H1 (cell line): ENCODE data around the gene FBXO47. TPM values are rescaled to one million over a fixed set of nuclear protein-coding genes. Genes with fewer than 3 reads are reported as not detected.

Experiments used
- CTCF ChIA-PET: fragments of 300-600 bp; sonication (Branson Sonifier 250); formaldehyde crosslinking; loops from one replicate; lab custom pipeline; 2021; ENCODE audit not compliant: partially characterized antibody; lab: Charles Lee
- POLR2A ChIA-PET: fragments of 300-600 bp; sonication (Branson Sonifier 250); formaldehyde crosslinking; loops from one replicate; lab custom pipeline; 2021; ENCODE audit warnings: inconsistent platforms; ENCODE audit not compliant: partially characterized antibody; lab: Charles Lee
- DNase-seq, 2 experiments: peaks; one replicate each; pipeline versions ENCODE4 v3.0.0 to v3.0.0-alpha.2; 2010 to 2022; ENCODE audit warnings: low spot score in 2 of 2, low read depth in 1 of 2, mixed read lengths in 1 of 2
- FAIRE-seq: peaks from 2 replicates; lab custom pipeline; 2011; peaks lifted over from hg19 to GRCh38; lab: Jason Lieb, UNC
- H2AFZ ChIP-seq: 2 replicates; pipeline ENCODE4 v1.8.1; 2012; ENCODE audit warnings: low read length, inconsistent platforms
- H2AK5ac ChIP-seq: 2 replicates; pipeline ENCODE4 v1.6.1; 2013; ENCODE audit warnings: low read depth, low read length
- H2BK120ac ChIP-seq: replicated peaks from 2 replicates; pipeline ENCODE3; 2013; ENCODE audit warnings: low read depth, low read length, inconsistent platforms
- H2BK12ac ChIP-seq: 2 replicates; pipeline ENCODE4 v1.6.1; 2013; ENCODE audit warnings: low read depth, low read length
- H2BK15ac ChIP-seq: 2 replicates; pipeline ENCODE4 v1.6.1; 2013; ENCODE audit warnings: low read length
- H2BK20ac ChIP-seq: 2 replicates; pipeline ENCODE4 v1.6.1; 2013; ENCODE audit warnings: low read length
- H2BK5ac ChIP-seq: 2 replicates; pipeline ENCODE4 v1.6.1; 2013; ENCODE audit warnings: low read depth, low read length
- H3K14ac ChIP-seq: 2 replicates; pipeline ENCODE4 v1.6.1; 2013; ENCODE audit warnings: inconsistent platforms; ENCODE audit not compliant: insufficient read length
- H3K18ac ChIP-seq: 2 replicates; pipeline ENCODE4 v1.6.1; 2013; ENCODE audit warnings: low read length; ENCODE audit errors: extremely low read depth
- H3K23ac ChIP-seq: 2 replicates; pipeline ENCODE4 v1.6.1; 2013; ENCODE audit warnings: inconsistent platforms; ENCODE audit not compliant: insufficient read length
- H3K23me2 ChIP-seq: 2 replicates; pipeline ENCODE4 v1.6.1; 2013; ENCODE audit warnings: low read depth, low read length
- H3K27ac ChIP-seq: 2 replicates; pipeline ENCODE4 v1.6.1; 2011; ENCODE audit warnings: low read depth, low read length, inconsistent platforms
- H3K27me3 ChIP-seq, 4 experiments: replicated peaks in 1 of 4; 1 replicate in 1 of 4; 2 replicates in 3 of 4; pipeline versions ENCODE4 v1.6.1 to v1.8.1; 2011 to 2013; ENCODE audit warnings: low read length in 3 of 4, mild to moderate bottlenecking in 3 of 4, inconsistent platforms in 2 of 4, mixed read lengths in 2 of 4, moderate library complexity in 1 of 4; ENCODE audit not compliant: control insufficient read depth in 3 of 4, insufficient read depth in 3 of 4; ENCODE audit errors: extremely low read depth in 1 of 4
- H3K36me3 ChIP-seq, 4 experiments: 2 replicates each; pipeline versions ENCODE4 v1.6.1 to v1.8.1; 2011 to 2013; ENCODE audit warnings: mild to moderate bottlenecking in 4 of 4, low read length in 3 of 4, moderate library complexity in 2 of 4, control low read depth in 1 of 4, inconsistent platforms in 1 of 4; ENCODE audit not compliant: insufficient read depth in 4 of 4, control insufficient read depth in 2 of 4
- H3K4ac ChIP-seq: replicated peaks from 2 replicates; pipeline ENCODE3; 2013; ENCODE audit warnings: low read length, low read depth, mixed read lengths, inconsistent platforms; ENCODE audit not compliant: insufficient read length
- H3K4me1 ChIP-seq, 4 experiments: replicated peaks in 1 of 4; 1 replicate in 1 of 4; 2 replicates in 3 of 4; pipeline versions ENCODE4 v1.6.1 to v1.8.1; 2011 to 2013; ENCODE audit warnings: low read length in 3 of 4, inconsistent platforms in 2 of 4, mixed read lengths in 1 of 4; ENCODE audit not compliant: insufficient read depth in 4 of 4, control insufficient read depth in 3 of 4
- H3K4me2 ChIP-seq, 2 experiments: 2 replicates each; pipeline versions ENCODE4 v1.6.1 to v1.8.1; 2011 to 2013; ENCODE audit warnings: low read depth in 2 of 2, low read length in 2 of 2, control low read depth in 1 of 2, inconsistent platforms in 1 of 2, mild to moderate bottlenecking in 1 of 2; ENCODE audit not compliant: insufficient read depth in 1 of 2
- H3K4me3 ChIP-seq, 4 experiments: fragments of 200-600, 300-600 bp in 1 of 4; sonication (generic), shearing (Covaris generic), sonication (Bioruptor Twin) in 1 of 4; 2 replicates each; pipeline versions ENCODE4 v1.5.1 to v1.8.1; 2011 to 2016; ENCODE audit warnings: low read length in 4 of 4, low read depth in 3 of 4, control low read depth in 2 of 4, inconsistent platforms in 2 of 4, mild to moderate bottlenecking in 2 of 4, mixed read lengths in 1 of 4, moderate library complexity in 1 of 4; ENCODE audit not compliant: insufficient read depth in 2 of 4; ENCODE audit errors: extremely low read depth in 1 of 4
- H3K56ac ChIP-seq: replicated peaks from 2 replicates; pipeline ENCODE3; 2013; ENCODE audit warnings: low read depth, mild to moderate bottlenecking, mixed read lengths, low read length, inconsistent platforms; ENCODE audit not compliant: insufficient read length
- H3K79me1 ChIP-seq: 2 replicates; pipeline ENCODE4 v1.6.1; 2013; ENCODE audit warnings: low read depth, low read length, control low read depth
- H3K79me2 ChIP-seq, 2 experiments: 2 replicates each; pipeline versions ENCODE4 v1.6.1 to v1.8.1; 2012 to 2013; ENCODE audit warnings: low read length in 2 of 2, mild to moderate bottlenecking in 2 of 2, inconsistent platforms in 1 of 2; ENCODE audit not compliant: insufficient read depth in 2 of 2, control insufficient read depth in 1 of 2
- H3K9ac ChIP-seq, 4 experiments: replicated peaks in 1 of 4; 1 replicate in 1 of 4; 2 replicates in 3 of 4; pipeline versions ENCODE4 v1.6.1 to v1.8.1; 2011 to 2013; ENCODE audit warnings: low read depth in 3 of 4, low read length in 3 of 4, control low read depth in 2 of 4, mild to moderate bottlenecking in 2 of 4, moderate library complexity in 2 of 4, inconsistent platforms in 1 of 4; ENCODE audit errors: extremely low read depth in 1 of 4
- H3K9me3 ChIP-seq, 2 experiments: 2 replicates each; pipeline versions ENCODE4 v1.6.1 to v1.8.1; 2012 to 2013; ENCODE audit warnings: mild to moderate bottlenecking in 2 of 2, moderate library complexity in 2 of 2, control low read depth in 1 of 2, inconsistent platforms in 1 of 2, low read depth in 1 of 2, low read length in 1 of 2, mixed read lengths in 1 of 2; ENCODE audit not compliant: insufficient read depth in 2 of 2
- H4K20me1 ChIP-seq, 2 experiments: replicated peaks in 1 of 2; 2 replicates each; pipeline versions ENCODE3 to v1.8.1; 2011 to 2013; ENCODE audit warnings: inconsistent platforms in 2 of 2, low read length in 2 of 2, mild to moderate bottlenecking in 1 of 2; ENCODE audit not compliant: insufficient read depth in 2 of 2, control insufficient read depth in 1 of 2
- H4K5ac ChIP-seq: 2 replicates; pipeline ENCODE4 v1.6.1; 2013; ENCODE audit warnings: low read length, low read depth, mixed read lengths, inconsistent platforms; ENCODE audit not compliant: insufficient read length
- H4K8ac ChIP-seq: 2 replicates; pipeline ENCODE4 v1.8.0; 2013; ENCODE audit warnings: mild to moderate bottlenecking, moderate library complexity, low read length, inconsistent platforms; ENCODE audit not compliant: insufficient read depth; ENCODE audit errors: extremely low read depth
- H4K91ac ChIP-seq: replicated peaks from 2 replicates; pipeline ENCODE3; 2013; ENCODE audit warnings: low read length, mixed read lengths, inconsistent platforms; ENCODE audit not compliant: insufficient read length
- CTCF ChIP-seq, 3 experiments: IDR thresholded peaks; 1 replicate in 2 of 3; 2 replicates in 1 of 3; pipeline versions ENCODE4 v1.5.1 to v1.6.1; 2011; ENCODE audit warnings: low read length in 3 of 3, mild to moderate bottlenecking in 3 of 3, inconsistent platforms in 2 of 3, low read depth in 1 of 3, moderate library complexity in 1 of 3; ENCODE audit not compliant: insufficient read depth in 1 of 3; ENCODE audit errors: control extremely low read depth in 1 of 3
- FOSL1 ChIP-seq: IDR thresholded peaks from 2 replicates; pipeline ENCODE4 v1.6.1; 2011; ENCODE audit warnings: mild to moderate bottlenecking, low read depth, low read length, moderate library complexity; ENCODE audit not compliant: insufficient read depth
- KDM1A ChIP-seq: fragments of 200-600, 300-600 bp; sonication (generic); IDR thresholded peaks from 2 replicates; pipeline ENCODE4 v1.7.1; 2016; ENCODE audit warnings: mild to moderate bottlenecking, low read length, borderline replicate concordance
- RNF2 ChIP-seq: fragments of 200-900, 300-1000 bp; sonication (generic); IDR thresholded peaks from 2 replicates; pipeline ENCODE4 v1.7.1; 2016; ENCODE audit warnings: borderline replicate concordance, low read depth, mild to moderate bottlenecking, antibody characterized with exemption, low read length; ENCODE audit not compliant: poor library complexity, severe bottlenecking; ENCODE audit errors: missing control alignments
- SIN3A ChIP-seq, 2 experiments: IDR thresholded peaks in 1 of 2; conservative IDR thresholded peaks in 1 of 2; 2 replicates each; pipeline ENCODE4 v1.6.1; 2011 to 2012; ENCODE audit warnings: low read length in 2 of 2, improper control_type of control experiment in 1 of 2, low read depth in 1 of 2, mild to moderate bottlenecking in 1 of 2
- SIX5 ChIP-seq: IDR thresholded peaks from 2 replicates; pipeline ENCODE4 v1.6.1; 2011; ENCODE audit warnings: mild to moderate bottlenecking, low read depth, low read length
- SP1 ChIP-seq: IDR thresholded peaks from 2 replicates; pipeline ENCODE4 v1.6.1; 2011; ENCODE audit warnings: low read depth, low read length
- SRF ChIP-seq: IDR thresholded peaks from 2 replicates; pipeline ENCODE4 v1.6.1; 2011; ENCODE audit warnings: mild to moderate bottlenecking, low read depth, low read length, moderate library complexity
- TAF1 ChIP-seq: IDR thresholded peaks from 2 replicates; pipeline ENCODE4 v1.6.1; 2011; ENCODE audit warnings: mild to moderate bottlenecking, low read depth, low read length
- WGBS, 2 experiments: shearing (Covaris generic) in 1 of 2; methylation state at CpG; one replicate each; pipeline versions ENCODE4 v1.1.6 to v1.1.7; 2013 to 2015; ENCODE audit warnings: low lambda C conversion rate in 2 of 2, mixed read lengths in 2 of 2, inconsistent platforms in 1 of 2, low coverage in 1 of 2, missing lambda C conversion rate in 1 of 2; ENCODE audit not compliant: insufficient replicate concordance in 2 of 2, insufficient coverage in 1 of 2, insufficient read length in 1 of 2; ENCODE audit errors: extremely low coverage in 1 of 2, missing lambda C conversion rate in 1 of 2; 5-methylcytosine and 5-hydroxymethylcytosine counted together
- polyA plus RNA-seq, 7 experiments: library from polyadenylated mRNA; depleted of rRNA in 3 of 7; stranded (reverse) in 5 of 7; unstranded in 2 of 7; fragments of >200 nt in 5 of 7; fragments of 200-250 nt in 2 of 7; gene quantifications; 1 replicate in 5 of 7; 2 replicates in 1 of 7; 4 replicates in 1 of 7; pipeline versions ENCODE4 v1.2.1 to v1.2.3, GENCODE V29; 2011 to 2013; ENCODE audit warnings: missing spikeins in 2 of 7, mixed read lengths in 2 of 7
- total RNA-seq: library from RNA; stranded (reverse); fragmentation: NEBNext Ultra II Directional; extraction: Animal tissue kit (Norgen Biotek cat#: 25700); gene quantifications from 2 replicates; pipeline ENCODE4 v1.2.1, GENCODE V29; 2021

Gene FBXO47
- total and polyA plus RNA-seq, 2 of the 8 experiments (the other 6 are each of a cell fraction or from before 2014, with no cell fraction given): not detected

DNA sequence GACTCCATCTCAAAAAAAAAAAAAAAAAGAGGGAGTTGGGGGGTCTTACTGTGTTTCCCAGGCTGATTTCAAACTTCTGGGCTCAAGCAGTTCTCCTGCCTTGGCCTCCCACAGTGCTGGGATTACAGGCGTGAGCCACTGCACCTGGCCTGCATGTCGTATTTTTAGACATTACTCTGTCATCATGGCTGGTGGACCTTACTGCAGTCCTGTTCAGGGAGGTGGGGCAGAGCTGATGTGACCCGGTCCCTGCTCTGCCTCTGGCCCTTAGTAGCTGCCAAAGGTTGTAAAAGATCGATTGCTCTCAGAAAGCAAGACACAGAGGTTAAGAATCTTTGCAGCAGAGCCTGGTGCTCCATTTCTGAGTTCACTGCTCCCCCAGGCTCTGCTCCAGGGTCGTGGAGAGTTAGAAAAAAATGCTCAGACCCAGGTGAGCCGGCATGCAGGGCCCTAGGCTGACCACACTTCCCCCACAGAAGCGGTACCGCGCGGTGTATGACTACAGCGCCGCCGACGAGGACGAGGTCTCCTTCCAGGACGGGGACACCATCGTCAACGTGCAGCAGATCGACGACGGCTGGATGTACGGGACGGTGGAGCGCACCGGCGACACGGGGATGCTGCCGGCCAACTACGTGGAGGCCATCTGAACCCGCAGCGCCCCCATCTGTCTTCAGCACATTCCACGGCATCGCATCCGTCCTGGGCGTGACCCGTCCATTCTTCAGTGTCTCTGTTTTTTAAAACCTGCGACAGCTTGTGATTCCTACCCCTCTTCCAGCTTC is 48.9 kb downstream of the FBXO47 start:
- no peak overlapping the region for H3K18ac ChIP-seq
- no peaks in the 10 kb centered on the region for H3K27me3 ChIP-seq
- H4K91ac ChIP-seq: no peak overlapping the region
- H3K4me3 ChIP-seq: no peak overlapping the region
- no peak overlapping the region for H3K4me2 ChIP-seq
- H3K14ac ChIP-seq: no peak overlapping the region
- H4K8ac ChIP-seq: no peak overlapping the region
- FAIRE-seq (no peak), DNase-seq (peak in 1 of 2 experiments; percentile 62)
- ChIA-PET POLR2A (interaction anchor here (0.9 to 14.4 kb wide), 5 partner anchors 10 to 67 kb away, joined by 3 to 98 read pairs (median 50); partner anchors contain the start of genes LASP1 and RPL23), CTCF (interaction anchor here (0.6 to 2.3 kb wide), 14 partner anchors 10 to 377 kb away, joined by 3 to 10 read pairs (median 3); partner anchors contain the start of genes LASP1 and RPL23)
- H3K4ac ChIP-seq: no peak overlapping the region
- peaks cover 3 to 7% of the 10 kb centered on the region in 2 experiments for H4K20me1 ChIP-seq
- H2BK15ac ChIP-seq: no peak overlapping the region
- no peak overlapping the region for H4K5ac ChIP-seq
- no peak overlapping the region for H2BK12ac ChIP-seq
- no peak overlapping the region for H2BK120ac ChIP-seq
- H2BK20ac ChIP-seq: no peak overlapping the region
- 87% methylated on average over 36 of the region's 37 CpGs; no CpG with 5 or more reads in 1 of the 2 experiments for WGBS, 2 experiments
- no peaks in the 10 kb centered on the region for H3K79me1 ChIP-seq
- H3K56ac ChIP-seq: no peak overlapping the region
- H2AFZ ChIP-seq: no peak overlapping the region
- H3K4me1 ChIP-seq: peaks cover 0 to 8% (median 6%) of the 10 kb centered on the region in 4 experiments; a peak in 6 of 7 replicates
- H3K23me2 ChIP-seq: no peaks in the 10 kb centered on the region
- no peaks in the 10 kb centered on the region for H3K9me3 ChIP-seq
- H3K27ac ChIP-seq: no peak overlapping the region
- H3K36me3 ChIP-seq: peaks cover 6 to 35% (median 26%) of the 10 kb centered on the region in 4 experiments; a peak in 7 of 8 replicates
- H2BK5ac ChIP-seq: no peak overlapping the region
- no peak overlapping the region for H2AK5ac ChIP-seq
- H3K79me2 ChIP-seq: no peaks in the 10 kb centered on the region
- H3K9ac ChIP-seq: no peak overlapping the region
- no peak overlapping the region for H3K23ac ChIP-seq
- TF ChIP-seq CTCF (IDR thresholded peaks at IDR 0.05; ENCODE audit: control extremely low read depth in 1 of 3, insufficient read depth in 1 of 3, low read depth in 1 of 3, low read length in 3 of 3) (peak; percentile 49 to 79 (median 59)), SIN3A (conservative IDR thresholded peaks at IDR 0.05 in 1 of 2, IDR thresholded peaks at IDR 0.05 in 1 of 2; ENCODE audit: low read depth in 1 of 2, low read length in 2 of 2) (no peak), FOSL1 (no peak), KDM1A (no peak), SRF (no peak), RNF2 (no peak), SIX5 (no peak), TAF1 (no peak), SP1 (no peak)
